ENCODE results near the gene FBXO10. TPM values are rescaled to one million over a fixed set of nuclear protein-coding genes. Genes with fewer than 3 reads are reported as not detected.

The FBXO10 gene
- total and polyA plus RNA-seq, 2 of the 8 experiments (the other 6 are each of a cell fraction or from before 2014, with no cell fraction given): 13.1 to 13.9 TPM

DNA sequence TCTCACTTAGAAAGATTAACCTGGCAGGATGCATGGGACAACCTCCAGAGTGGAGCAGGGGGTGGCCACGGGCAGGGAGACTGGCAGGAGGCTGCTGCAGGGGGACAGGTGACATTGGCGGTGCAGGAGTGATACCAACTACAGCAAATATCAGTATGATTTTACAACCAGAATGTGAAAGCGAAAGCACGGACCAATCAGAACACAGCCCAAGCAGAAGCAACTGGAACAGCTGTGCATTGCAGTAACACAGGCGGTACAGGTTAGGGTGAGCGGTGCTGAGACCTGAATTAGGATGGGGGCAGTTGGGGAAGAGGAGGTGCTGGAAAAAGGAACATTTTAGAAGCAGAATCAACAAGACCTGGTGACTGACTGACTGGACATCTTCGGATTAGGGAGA, 61.2 kb downstream of the FBXO10 start:
- H3K56ac ChIP-seq (replicated peaks; ENCODE audit: insufficient read length, low read depth, low read length): no peak overlapping the region
- H3K18ac ChIP-seq (ENCODE audit: extremely low read depth, low read length): no peak overlapping the region
- no peak overlapping the region for H2BK5ac ChIP-seq (ENCODE audit: low read depth, low read length)
- H3K4ac ChIP-seq (replicated peaks; ENCODE audit: insufficient read length, low read depth, low read length): no peak overlapping the region
- H4K91ac ChIP-seq (replicated peaks; ENCODE audit: insufficient read length, low read length): no peak overlapping the region
- no peak overlapping the region for H2AFZ ChIP-seq (ENCODE audit: low read length)
- H3K9ac ChIP-seq (replicated peaks in 1 of 4; ENCODE audit: extremely low read depth in 1 of 4, low read depth in 3 of 4, low read length in 3 of 4): no peak overlapping the region
- POLR2A ChIA-PET (ENCODE audit: partially characterized antibody): interaction anchor here (1.6 kb wide), 1 partner anchor 10 kb away, joined by 4 read pairs; no protein-coding TSS in a partner anchor
- DNase-seq (ENCODE audit: low read depth in 1 of 2, low spot score in 2 of 2) (no peak), FAIRE-seq (no peak)
- no peaks in the 10 kb centered on the region for H3K23me2 ChIP-seq (ENCODE audit: low read depth, low read length)
- peaks cover 2 to 4% of the 10 kb centered on the region in 2 experiments for H4K20me1 ChIP-seq (replicated peaks in 1 of 2; ENCODE audit: control insufficient read depth in 1 of 2, insufficient read depth in 2 of 2, low read length in 2 of 2)
- peaks cover 0 to 9% (median 1%) of the 10 kb centered on the region in 4 experiments; a peak in 3 of 8 replicates for H3K36me3 ChIP-seq (ENCODE audit: control insufficient read depth in 2 of 4, insufficient read depth in 4 of 4, low read length in 3 of 4)
- CTCF ChIA-PET (ENCODE audit: partially characterized antibody): interaction anchor here (0.7 to 0.9 kb wide), 2 partner anchors 23 to 64 kb away, joined by 3 to 4 read pairs; no protein-coding TSS in a partner anchor
- no peak overlapping the region for H4K5ac ChIP-seq (ENCODE audit: insufficient read length, low read depth, low read length)
- no peak overlapping the region for H2BK20ac ChIP-seq (ENCODE audit: low read length)
- H2AK5ac ChIP-seq (ENCODE audit: low read depth, low read length): no peak overlapping the region
- no peak overlapping the region for H3K23ac ChIP-seq (ENCODE audit: insufficient read length)
- H3K4me3 ChIP-seq (ENCODE audit: extremely low read depth in 1 of 4, insufficient read depth in 2 of 4, low read depth in 3 of 4, low read length in 4 of 4): no peak overlapping the region
- H4K8ac ChIP-seq (ENCODE audit: extremely low read depth, insufficient read depth, low read length): no peak overlapping the region
- no peaks in the 10 kb centered on the region for H3K27me3 ChIP-seq (replicated peaks in 1 of 4; ENCODE audit: control insufficient read depth in 3 of 4, extremely low read depth in 1 of 4, insufficient read depth in 3 of 4, low read length in 3 of 4)
- H3K79me1 ChIP-seq (ENCODE audit: low read depth, low read length): no peaks in the 10 kb centered on the region
- WGBS, 2 experiments (ENCODE audit: extremely low coverage in 1 of 2, insufficient coverage in 1 of 2, insufficient read length in 1 of 2, insufficient replicate concordance in 2 of 2, low coverage in 1 of 2, low lambda C conversion rate in 2 of 2, missing lambda C conversion rate in 1 of 2): 94% methylated on average over 7 of the region's 7 CpGs; no CpG with 5 or more reads in 1 of the 2 experiments
- H2BK15ac ChIP-seq (ENCODE audit: low read length): no peak overlapping the region
- no peaks in the 10 kb centered on the region for H3K9me3 ChIP-seq (ENCODE audit: insufficient read depth in 2 of 2, low read depth in 1 of 2, low read length in 1 of 2)
- no peak overlapping the region for H3K14ac ChIP-seq (ENCODE audit: insufficient read length)
- no peak overlapping the region for H2BK12ac ChIP-seq (ENCODE audit: low read depth, low read length)
- H3K79me2 ChIP-seq (ENCODE audit: control insufficient read depth in 1 of 2, insufficient read depth in 2 of 2, low read length in 2 of 2): no peaks in the 10 kb centered on the region
- no peak overlapping the region for H3K27ac ChIP-seq (ENCODE audit: low read depth, low read length)
- H3K4me2 ChIP-seq (ENCODE audit: insufficient read depth in 1 of 2, low read depth in 2 of 2, low read length in 2 of 2): no peak overlapping the region
- H3K4me1 ChIP-seq (replicated peaks in 1 of 4; ENCODE audit: control insufficient read depth in 3 of 4, insufficient read depth in 4 of 4, low read length in 3 of 4): no peaks in the 10 kb centered on the region; a peak in 2 of 7 replicates
- H2BK120ac ChIP-seq (replicated peaks; ENCODE audit: low read depth, low read length): no peak overlapping the region
- TF ChIP-seq CHD1 (IDR thresholded peaks at IDR 0.05; ENCODE audit: low read depth, low read length): no peak
- no peak for TF ChIP-seq NRF1 (IDR thresholded peaks at IDR 0.05; ENCODE audit: low read depth, low read length)
- no peak for TF ChIP-seq RXRA (IDR thresholded peaks at IDR 0.05; ENCODE audit: insufficient read depth, low read depth, low read length)
- TF ChIP-seq BACH1 (IDR thresholded peaks at IDR 0.05; ENCODE audit: low read length): no peak
- TF ChIP-seq BCL11A (IDR thresholded peaks at IDR 0.05; ENCODE audit: low read depth in 2 of 2, low read length in 2 of 2): no peak
- no peak for TF ChIP-seq SP4 (IDR thresholded peaks at IDR 0.05; ENCODE audit: low read length)
- TF ChIP-seq CTBP2 (IDR thresholded peaks at IDR 0.05; ENCODE audit: borderline replicate concordance, insufficient read depth, insufficient read length, low read length): no peak
